Liver (tissue), 3 donors: ENCODE results near the gene SLC35B3.
"Not testable (repeated sequence)": the region's sequence is repeated elsewhere in the genome, so short reads cannot be mapped to it uniquely, and the experiment has no call there.

ENCODE experiments used
- ATF3 ChIP-seq: IDR thresholded peaks from 2 replicates; pipeline ENCODE4 v1.6.1; 2016; ENCODE audit warnings: antibody characterized with exemption
- CTCF ChIP-seq: fragments of 150-350 bp; IDR thresholded peaks from 2 replicates; pipeline ENCODE4 v1.5.1; 2017; ENCODE audit warnings: improper control_type of control experiment, low read depth, low read length; ENCODE audit not compliant: missing input control
- EGR1 ChIP-seq, 2 donors: IDR thresholded peaks; 2 replicates each; pipeline ENCODE4 v1.6.1; 2016 to 2018; ENCODE audit warnings: antibody characterized with exemption in 2 of 2, low read depth in 2 of 2
- GABPA ChIP-seq, 2 donors: IDR thresholded peaks in 1 of 2; conservative IDR thresholded peaks in 1 of 2; 2 replicates each; pipeline ENCODE4 v1.6.1; 2016; ENCODE audit warnings: antibody characterized with exemption in 2 of 2, mild to moderate bottlenecking in 1 of 2, moderate library complexity in 1 of 2
- JUND ChIP-seq, 2 donors: IDR thresholded peaks; 2 replicates each; pipeline ENCODE4 v1.6.1; 2016; ENCODE audit warnings: antibody characterized with exemption in 2 of 2
- MAX ChIP-seq: IDR thresholded peaks from 2 replicates; pipeline ENCODE4 v1.6.1; 2016; ENCODE audit warnings: antibody characterized with exemption
- NR2F2 ChIP-seq: IDR thresholded peaks from 2 replicates; pipeline ENCODE4 v1.6.1; 2016; ENCODE audit warnings: antibody characterized with exemption
- RAD21 ChIP-seq, 2 donors: IDR thresholded peaks; 2 replicates each; pipeline ENCODE4 v1.6.1; 2016; ENCODE audit warnings: antibody characterized with exemption in 2 of 2, mild to moderate bottlenecking in 2 of 2
- REST ChIP-seq: IDR thresholded peaks from 2 replicates; pipeline ENCODE4 v1.6.1; 2016; ENCODE audit warnings: antibody characterized with exemption, mild to moderate bottlenecking
- RXRA ChIP-seq, 2 donors: IDR thresholded peaks; 2 replicates each; pipeline ENCODE4 v1.6.1; 2017 to 2018; ENCODE audit warnings: antibody characterized with exemption in 2 of 2, mild to moderate bottlenecking in 1 of 2
- SP1 ChIP-seq: IDR thresholded peaks from 2 replicates; pipeline ENCODE4 v1.6.1; 2018; ENCODE audit warnings: antibody characterized with exemption, mild to moderate bottlenecking
- TAF1 ChIP-seq: conservative IDR thresholded peaks from 2 replicates; pipeline ENCODE4 v1.6.1; 2016; ENCODE audit warnings: antibody characterized with exemption, mild to moderate bottlenecking
- YY1 ChIP-seq: IDR thresholded peaks from 2 replicates; pipeline ENCODE4 v1.6.1; 2016; ENCODE audit warnings: antibody characterized with exemption, mild to moderate bottlenecking
- ZBTB33 ChIP-seq: IDR thresholded peaks from 2 replicates; pipeline ENCODE4 v1.6.1; 2016; ENCODE audit warnings: antibody characterized with exemption
- donor health status: healthy.
- donor health status: healthy.

GRCh38 chr6:8405946-8406345 lies 29.4 kb downstream of the SLC35B3 start:
- not testable (repeated sequence) for TF ChIP-seq CTCF; MAX; REST; EGR1 (IDR thresholded peaks at IDR 0.05; ENCODE audit: low read depth in 2 of 2); TAF1; ZBTB33; ATF3; SP1; YY1; RAD21 (IDR thresholded peaks at IDR 0.05); JUND (IDR thresholded peaks at IDR 0.05); GABPA (IDR thresholded peaks at IDR 0.05 in 1 of 2, conservative IDR thresholded peaks at IDR 0.05 in 1 of 2); RXRA (IDR thresholded peaks at IDR 0.05); NR2F2
